CD14-positive monocyte (primary cell): Measurements from ENCODE around the gene ITGA11. TPM values are rescaled to one million over a fixed set of nuclear protein-coding genes. Genes with fewer than 3 reads are reported as not detected.
A peak's percentile ranks its signal among the peaks of the same experiment; 100 is the strongest.

Source experiments
- DNase-seq, 3 donors: peaks; one replicate each; pipeline ENCODE4 v3.0.0-alpha.2; 2011 to 2022
- H2AFZ ChIP-seq: 2 replicates; pipeline ENCODE4 v1.6.0; 2012; ENCODE audit warnings: mild to moderate bottlenecking, low read depth, low read length, inconsistent platforms; ENCODE audit not compliant: insufficient read depth, poor library complexity, severe bottlenecking
- H3K27ac ChIP-seq, 2 donors: 1 replicate in 1 of 2; 2 replicates in 1 of 2; pipeline ENCODE4 v1.5.1; 2012 to 2013; ENCODE audit warnings: low read length in 2 of 2, control low read depth in 1 of 2, inconsistent platforms in 1 of 2, low read depth in 1 of 2, mild to moderate bottlenecking in 1 of 2
- H3K27me3 ChIP-seq, 2 donors: one replicate each; pipeline versions ENCODE4 v1.6.0 to v1.6.1; 2011 to 2013; ENCODE audit warnings: low read length in 2 of 2; ENCODE audit not compliant: control insufficient read depth in 2 of 2, insufficient read depth in 2 of 2
- H3K36me3 ChIP-seq, 2 donors: replicated peaks in 1 of 2; 1 replicate in 1 of 2; 2 replicates in 1 of 2; pipeline versions ENCODE4 v1.5.1 to v1.6.1; 2012 to 2013; ENCODE audit warnings: low read length in 2 of 2, control low read depth in 1 of 2, inconsistent platforms in 1 of 2, mild to moderate bottlenecking in 1 of 2; ENCODE audit not compliant: insufficient read depth in 2 of 2, control insufficient read depth in 1 of 2
- H3K4me1 ChIP-seq, 2 donors: 1 replicate in 1 of 2; 2 replicates in 1 of 2; pipeline versions ENCODE4 v1.5.1 to v1.6.1; 2012 to 2013; ENCODE audit warnings: low read length in 2 of 2, control low read depth in 1 of 2, inconsistent platforms in 1 of 2, mild to moderate bottlenecking in 1 of 2, moderate library complexity in 1 of 2; ENCODE audit not compliant: insufficient read depth in 2 of 2, control insufficient read depth in 1 of 2
- H3K4me2 ChIP-seq: replicated peaks from 2 replicates; pipeline ENCODE3; 2012; ENCODE audit warnings: low read length, moderate library complexity, mild to moderate bottlenecking; ENCODE audit not compliant: poor library complexity, severe bottlenecking; ENCODE audit errors: extremely low read depth
- H3K4me3 ChIP-seq, 3 experiments: fragments of 200-600 bp in 1 of 3; sonication (generic) in 1 of 3; replicated peaks in 1 of 3; 1 replicate in 2 of 3; 2 replicates in 1 of 3; pipeline ENCODE4 v1.5.1; 2011 to 2013; ENCODE audit warnings: low read length in 3 of 3, mild to moderate bottlenecking in 3 of 3, control low read depth in 2 of 3, low read depth in 2 of 3, inconsistent platforms in 1 of 3, moderate library complexity in 1 of 3
- H3K79me2 ChIP-seq: 2 replicates; pipeline ENCODE4 v1.6.0; 2012; ENCODE audit warnings: mild to moderate bottlenecking, control low read depth, inconsistent platforms, low read length, moderate library complexity; ENCODE audit not compliant: insufficient read depth
- H3K9ac ChIP-seq: 2 replicates; pipeline ENCODE4 v1.6.0; 2017; ENCODE audit warnings: low read length, mild to moderate bottlenecking; ENCODE audit not compliant: insufficient read depth, poor library complexity, severe bottlenecking
- H3K9me3 ChIP-seq, 2 donors: replicated peaks in 1 of 2; 1 replicate in 1 of 2; 2 replicates in 1 of 2; pipeline versions ENCODE4 v1.5.1 to v1.6.1; 2012 to 2013; ENCODE audit warnings: low read length in 2 of 2, control low read depth in 1 of 2; ENCODE audit not compliant: control insufficient read depth in 1 of 2, insufficient read depth in 1 of 2
- H4K20me1 ChIP-seq: 2 replicates; pipeline ENCODE4 v1.6.0; 2012; ENCODE audit warnings: mild to moderate bottlenecking, low read length, control low read depth, moderate library complexity; ENCODE audit not compliant: insufficient read depth
- H3K27ac Mint-ChIP-seq, 7 donors: one replicate each; pipeline ENCODE4 v1.8.0; 2020; ENCODE audit warnings: mild to moderate bottlenecking in 7 of 7, mixed read lengths in 7 of 7, moderate library complexity in 6 of 7, inconsistent platforms in 2 of 7
- H3K27me3 Mint-ChIP-seq, 3 donors: one replicate each; pipeline ENCODE4 v1.8.0; 2021 to 2022; ENCODE audit warnings: low read depth in 3 of 3, mild to moderate bottlenecking in 3 of 3, mixed read lengths in 3 of 3, moderate library complexity in 3 of 3, inconsistent platforms in 1 of 3
- H3K36me3 Mint-ChIP-seq, 2 donors: one replicate each; pipeline ENCODE4 v1.8.0; 2020; ENCODE audit warnings: mixed read lengths in 2 of 2, inconsistent platforms in 1 of 2, mild to moderate bottlenecking in 1 of 2
- H3K4me1 Mint-ChIP-seq: one replicate; pipeline ENCODE4 v1.8.0; 2020; ENCODE audit warnings: mild to moderate bottlenecking, mixed read lengths
- H3K4me3 Mint-ChIP-seq, 2 donors: one replicate each; pipeline ENCODE4 v1.8.0; 2020; ENCODE audit warnings: mild to moderate bottlenecking in 2 of 2, mixed read lengths in 2 of 2, moderate library complexity in 1 of 2
- H3K9me3 Mint-ChIP-seq, 7 donors: one replicate each; pipeline ENCODE4 v1.8.0; 2020 to 2022; ENCODE audit warnings: mixed read lengths in 7 of 7, mild to moderate bottlenecking in 6 of 7, moderate library complexity in 6 of 7, inconsistent platforms in 2 of 7
- WGBS: methylation state at CpG from one replicate; pipeline ENCODE4 v1.1.5; 2013; ENCODE audit warnings: missing lambda C conversion rate; ENCODE audit not compliant: insufficient coverage; 5-methylcytosine and 5-hydroxymethylcytosine counted together
- intact Hi-C, 2 donors: fragments of 100-400 bp; cut with micrococcal nuclease; formaldehyde crosslinking; loops; one replicate each; pipeline versions ENCODE4 v1.15.0 to v1.15.1; 2023
- polyA plus RNA-seq, 3 donors: library from polyadenylated mRNA; depleted of rRNA in 1 of 3; unstranded in 2 of 3; stranded (reverse) in 1 of 3; fragments of 300-500 nt in 2 of 3; fragments of >200 nt in 1 of 3; fragmentation: Illumina TruSeq in 2 of 3; gene quantifications; 1 replicate in 2 of 3; 2 replicates in 1 of 3; pipeline ENCODE4 v1.2.3, GENCODE V29; 2012 to 2021
- TF ChIP-seq, protein P1 (sequence below): fragments of 200-600 bp; IDR thresholded peaks from one replicate; pipeline ENCODE4 v1.8.0; 2022; ENCODE audit warnings: antibody characterized with exemption, mild to moderate bottlenecking

The ITGA11 gene
- polyA plus RNA-seq, 3 donors, result under 0.01 to 0.01 TPM; not detected in 1

DNA sequence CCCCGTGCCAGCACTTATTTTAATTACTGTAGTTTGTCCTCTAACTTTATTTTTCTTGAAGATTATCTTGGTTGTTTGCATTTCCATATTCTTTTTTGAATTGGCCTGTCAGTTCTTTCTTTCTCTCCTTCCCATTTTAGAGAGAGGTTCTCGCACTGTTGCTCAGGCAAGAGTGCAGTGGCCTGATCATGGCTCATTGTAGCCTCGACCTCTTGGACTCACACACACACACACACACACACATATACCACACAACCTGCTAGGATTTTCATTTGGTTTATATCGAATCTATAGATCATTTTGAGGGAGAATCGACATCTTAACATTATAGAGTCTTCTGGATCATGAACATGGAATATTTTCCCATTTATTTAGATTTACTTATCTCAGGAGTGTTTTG is 145.7 kb downstream of the ITGA11 start:
- Histone ChIP-seq H3K4me3 (no peak overlapping the region), H4K20me1 (peaks cover 100% of the 10 kb centered on the region), H3K4me2 (no peak overlapping the region), H3K79me2 (peaks cover 100% of the 10 kb centered on the region), H2AFZ (no peak overlapping the region), H3K4me1 (peaks cover 27 to 43% of the 10 kb centered on the region in 2 donors), H3K9me3 (no peaks in the 10 kb centered on the region), H3K27me3 (no peaks in the 10 kb centered on the region), H3K36me3 (peaks cover 25 to 41% of the 10 kb centered on the region in 2 donors), H3K27ac (peak overlapping the region in 1 of 2 donors; percentile 75), H3K9ac (no peak overlapping the region)
- Mint-ChIP-seq H3K4me1 (peaks cover 50% of the 10 kb centered on the region), H3K36me3 (peaks cover 38 to 45% of the 10 kb centered on the region in 2 donors), H3K4me3 (no peak overlapping the region), H3K27ac (peak overlapping the region in 5 of 7 donors; percentile 11 to 90 (median 41)), H3K27me3 (no peaks in the 10 kb centered on the region), H3K9me3 (peaks cover 0 to 3% (median 0%) of the 10 kb centered on the region in 7 donors)
- WGBS, result no CpG with 5 or more reads among the region's 5 CpGs
- no peak for DNase-seq
- TF ChIP-seq, protein P1, sequence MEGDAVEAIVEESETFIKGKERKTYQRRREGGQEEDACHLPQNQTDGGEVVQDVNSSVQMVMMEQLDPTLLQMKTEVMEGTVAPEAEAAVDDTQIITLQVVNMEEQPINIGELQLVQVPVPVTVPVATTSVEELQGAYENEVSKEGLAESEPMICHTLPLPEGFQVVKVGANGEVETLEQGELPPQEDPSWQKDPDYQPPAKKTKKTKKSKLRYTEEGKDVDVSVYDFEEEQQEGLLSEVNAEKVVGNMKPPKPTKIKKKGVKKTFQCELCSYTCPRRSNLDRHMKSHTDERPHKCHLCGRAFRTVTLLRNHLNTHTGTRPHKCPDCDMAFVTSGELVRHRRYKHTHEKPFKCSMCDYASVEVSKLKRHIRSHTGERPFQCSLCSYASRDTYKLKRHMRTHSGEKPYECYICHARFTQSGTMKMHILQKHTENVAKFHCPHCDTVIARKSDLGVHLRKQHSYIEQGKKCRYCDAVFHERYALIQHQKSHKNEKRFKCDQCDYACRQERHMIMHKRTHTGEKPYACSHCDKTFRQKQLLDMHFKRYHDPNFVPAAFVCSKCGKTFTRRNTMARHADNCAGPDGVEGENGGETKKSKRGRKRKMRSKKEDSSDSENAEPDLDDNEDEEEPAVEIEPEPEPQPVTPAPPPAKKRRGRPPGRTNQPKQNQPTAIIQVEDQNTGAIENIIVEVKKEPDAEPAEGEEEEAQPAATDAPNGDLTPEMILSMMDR, result no peak
- intact Hi-C loops, result no loop called here

DNA sequence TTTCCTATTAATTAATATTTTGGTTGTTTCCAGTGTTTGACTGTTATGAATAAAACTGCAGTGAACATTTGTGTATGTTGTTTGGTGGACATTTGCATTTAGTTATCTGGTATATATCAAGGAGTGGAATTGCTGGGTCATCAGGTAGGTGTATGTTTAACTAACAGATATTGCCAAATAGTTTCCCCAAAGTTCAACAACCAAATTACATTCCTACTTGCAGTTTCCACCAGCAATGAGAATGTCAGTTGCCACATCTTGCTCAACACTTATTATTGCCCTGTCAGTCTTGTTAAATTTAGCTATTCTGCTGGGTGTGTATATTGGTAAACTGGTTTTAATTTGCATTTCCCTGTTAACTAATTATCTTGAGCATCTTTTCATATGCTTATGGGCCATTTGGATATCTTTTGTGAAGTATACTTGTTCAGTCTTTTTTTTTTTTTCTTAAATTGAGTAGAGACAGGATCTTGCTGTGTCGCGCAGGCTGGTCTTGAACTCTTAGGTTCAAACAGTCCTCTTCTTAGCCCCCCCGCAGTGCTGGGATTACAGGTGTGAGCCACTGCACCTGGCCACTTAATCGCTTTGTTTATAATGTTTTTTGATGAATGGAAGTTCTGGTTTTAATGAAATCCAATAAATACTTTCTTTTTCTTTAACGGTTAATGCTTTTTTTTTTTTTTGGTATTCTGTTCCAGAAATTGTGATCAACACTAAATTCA is 146.5 kb downstream of the ITGA11 start:
- Mint-ChIP-seq H3K4me3 (peak overlapping the region in 1 of 2 donors; percentile 63), H3K27me3 (no peaks in the 10 kb centered on the region), H3K27ac (peak overlapping the region; percentile 2 to 90 (median 68)), H3K4me1 (peaks cover 58% of the 10 kb centered on the region), H3K36me3 (peaks cover 31 to 38% of the 10 kb centered on the region in 2 donors), H3K9me3 (peaks cover 0 to 3% (median 0%) of the 10 kb centered on the region in 7 donors)
- peaks cover 17 to 33% of the 10 kb centered on the region in 2 donors for H3K36me3 ChIP-seq
- peaks cover 100% of the 10 kb centered on the region for H3K79me2 ChIP-seq
- peaks cover 100% of the 10 kb centered on the region for H4K20me1 ChIP-seq
- no peaks in the 10 kb centered on the region for H3K9me3 ChIP-seq
- intact Hi-C loops, result no loop called here
- H3K4me2 ChIP-seq, result peak overlapping the region; percentile 29
- WGBS, result no CpG with 5 or more reads among the region's 5 CpGs
- H3K9ac ChIP-seq, result no peak overlapping the region
- TF ChIP-seq, protein P1, result no peak
- H2AFZ ChIP-seq, result no peak overlapping the region
- peaks cover 35 to 52% of the 10 kb centered on the region in 2 donors for H3K4me1 ChIP-seq
- no peaks in the 10 kb centered on the region for H3K27me3 ChIP-seq
- no peak overlapping the region for H3K4me3 ChIP-seq
- H3K27ac ChIP-seq, result peak overlapping the region; percentile 46 to 75
- peak in 2 of 3 donors; percentile 33 to 42 for DNase-seq
